Panc1 (cell line): ENCODE measurements around the gene TRAPPC12. TPM values are rescaled to one million over a fixed set of nuclear protein-coding genes. Genes with fewer than 3 reads are reported as not detected.

ENCODE experiments used
- ATAC-seq: fragments of 200-7000 bp; cut with Tn5 transposase; 2 replicates; pipeline ENCODE4 v1.9.1; 2020; ENCODE audit warnings: mild to moderate bottlenecking, moderate library complexity
- BruUV-seq: library from RNA; stranded (reverse); fragments of 400-500 nt; replicated peaks from 2 replicates; lab custom pipeline; 2021; lab: Mats Ljungman, UMichigan
- CTCF ChIA-PET: fragments of 300-600 bp; sonication (Branson Sonifier 250); formaldehyde crosslinking; loops from one replicate; lab custom pipeline; 2022; ENCODE audit warnings: antibody characterized with exemption; lab: Charles Lee
- POLR2A ChIA-PET: fragments of 300-600 bp; sonication (Branson Sonifier 250); formaldehyde crosslinking; loops from one replicate; lab custom pipeline; 2022; ENCODE audit warnings: antibody characterized with exemption; lab: Charles Lee
- DNase-seq: peaks from one replicate; pipeline ENCODE4 v3.0.0-alpha.2; 2010; ENCODE audit warnings: low read depth, low spot score
- H3K27ac ChIP-seq: 2 replicates; pipeline ENCODE4 v1.5.1; 2011; ENCODE audit warnings: mild to moderate bottlenecking, low read length, inconsistent platforms
- H3K27me3 ChIP-seq: fragments of 200-500 bp; sonication (Bioruptor generic); 2 replicates; pipeline ENCODE4 v1.6.0; 2014; ENCODE audit warnings: low read length, inconsistent platforms; ENCODE audit not compliant: control insufficient read depth, insufficient read depth
- H3K36me3 ChIP-seq: fragments of 200-500 bp; sonication (Bioruptor generic); 2 replicates; pipeline ENCODE4 v1.5.1; 2014; ENCODE audit warnings: inconsistent platforms, mild to moderate bottlenecking, low read length, moderate library complexity; ENCODE audit not compliant: control insufficient read depth, insufficient read depth
- H3K4me1 ChIP-seq: 2 replicates; pipeline ENCODE4 v1.5.1; 2011; ENCODE audit warnings: inconsistent platforms, mild to moderate bottlenecking, low read length, moderate library complexity; ENCODE audit not compliant: control insufficient read depth, insufficient read depth
- H3K4me3 ChIP-seq, 2 experiments: 2 replicates each; pipeline ENCODE4 v1.5.1; 2011 to 2012; ENCODE audit warnings: low read depth in 2 of 2, low read length in 2 of 2, mild to moderate bottlenecking in 2 of 2, inconsistent platforms in 1 of 2, moderate library complexity in 1 of 2
- H3K9me3 ChIP-seq: fragments of 200-500 bp; sonication (Bioruptor generic); 2 replicates; pipeline ENCODE4 v1.5.1; 2014; ENCODE audit warnings: low read depth, mild to moderate bottlenecking, inconsistent platforms, low read length, moderate library complexity; ENCODE audit not compliant: control insufficient read depth, insufficient read depth
- POLR2AphosphoS5 ChIP-seq: IDR thresholded peaks from 2 replicates; pipeline ENCODE4 v1.6.1; 2012; ENCODE audit warnings: mild to moderate bottlenecking, low read depth, low read length, moderate library complexity
- SIN3A ChIP-seq: IDR thresholded peaks from 2 replicates; pipeline ENCODE4 v1.6.1; 2012; ENCODE audit warnings: low read depth, mild to moderate bottlenecking, low read length, moderate library complexity, borderline replicate concordance; ENCODE audit not compliant: insufficient read depth
- TCF7L2 ChIP-seq: IDR thresholded peaks from 2 replicates; pipeline ENCODE4 v1.6.1; 2011; ENCODE audit warnings: mild to moderate bottlenecking, low read depth, low read length, inconsistent platforms
- in situ Hi-C: cut with HindIII; loops from 2 replicates; pipeline ENCODE4 v1.10.0; 2016; ENCODE audit warnings: low sequenced_read_pairs, low pct_unique_long_range_greater_than_20kb
- intact Hi-C: fragments of 100-400 bp; cut with micrococcal nuclease; formaldehyde crosslinking; loops from one replicate; pipeline ENCODE4 v1.10.0; 2022; ENCODE audit not compliant: unreplicated experiment
- total RNA-seq: library from RNA; stranded (reverse); gene quantifications from one replicate; pipeline ENCODE4 v1.2.1, GENCODE V29; 2021; ENCODE audit not compliant: unreplicated experiment
- TF ChIP-seq, protein P1 (sequence below): fragments of 450-650 bp; IDR thresholded peaks from 2 replicates; pipeline ENCODE4 v1.5.1; 2017; ENCODE audit warnings: mild to moderate bottlenecking
- TF ChIP-seq, protein P2 (sequence below), 2 experiments: IDR thresholded peaks; 2 replicates each; pipeline ENCODE4 v1.6.1; 2011 to 2012; ENCODE audit warnings: low read depth in 2 of 2, control low read depth in 1 of 2, low read length in 1 of 2, mild to moderate bottlenecking in 1 of 2, moderate library complexity in 1 of 2; ENCODE audit not compliant: insufficient read depth in 1 of 2

Gene TRAPPC12
- total RNA-seq, 1 experiment from 2014 or later, result 78.7 TPM

DNA sequence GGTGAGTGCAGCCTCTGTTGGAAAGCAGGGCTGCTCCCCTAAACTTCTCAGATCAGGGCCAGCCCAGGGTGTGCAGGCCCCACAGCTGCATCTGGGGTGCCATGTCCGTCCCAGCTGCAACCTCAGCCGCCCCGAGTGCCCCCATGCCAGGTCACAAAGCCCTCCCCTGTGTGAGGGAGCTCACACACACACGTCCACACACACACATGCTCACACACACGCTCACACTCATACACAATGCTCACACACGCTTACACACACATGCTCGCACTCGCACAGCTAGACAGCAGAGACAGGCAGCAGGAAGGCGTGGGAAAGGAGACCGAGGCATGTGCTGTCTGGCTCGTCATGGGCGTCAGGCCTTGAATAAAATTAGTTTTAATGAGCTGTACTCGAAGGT lies 84.5 kb downstream of the TRAPPC12 start:
- H3K4me3 ChIP-seq, result no peak overlapping the region
- no peak overlapping the region for H3K27ac ChIP-seq
- ChIA-PET POLR2A (no interaction called here), CTCF (interaction anchor here (1.3 kb wide), 1 partner anchor 13 kb away, joined by 3 read pairs; no protein-coding TSS in a partner anchor)
- TF ChIP-seq SIN3A, result no peak
- no peak for TF ChIP-seq POLR2AphosphoS5
- TF ChIP-seq, protein P1, sequence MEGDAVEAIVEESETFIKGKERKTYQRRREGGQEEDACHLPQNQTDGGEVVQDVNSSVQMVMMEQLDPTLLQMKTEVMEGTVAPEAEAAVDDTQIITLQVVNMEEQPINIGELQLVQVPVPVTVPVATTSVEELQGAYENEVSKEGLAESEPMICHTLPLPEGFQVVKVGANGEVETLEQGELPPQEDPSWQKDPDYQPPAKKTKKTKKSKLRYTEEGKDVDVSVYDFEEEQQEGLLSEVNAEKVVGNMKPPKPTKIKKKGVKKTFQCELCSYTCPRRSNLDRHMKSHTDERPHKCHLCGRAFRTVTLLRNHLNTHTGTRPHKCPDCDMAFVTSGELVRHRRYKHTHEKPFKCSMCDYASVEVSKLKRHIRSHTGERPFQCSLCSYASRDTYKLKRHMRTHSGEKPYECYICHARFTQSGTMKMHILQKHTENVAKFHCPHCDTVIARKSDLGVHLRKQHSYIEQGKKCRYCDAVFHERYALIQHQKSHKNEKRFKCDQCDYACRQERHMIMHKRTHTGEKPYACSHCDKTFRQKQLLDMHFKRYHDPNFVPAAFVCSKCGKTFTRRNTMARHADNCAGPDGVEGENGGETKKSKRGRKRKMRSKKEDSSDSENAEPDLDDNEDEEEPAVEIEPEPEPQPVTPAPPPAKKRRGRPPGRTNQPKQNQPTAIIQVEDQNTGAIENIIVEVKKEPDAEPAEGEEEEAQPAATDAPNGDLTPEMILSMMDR, result no peak
- TF ChIP-seq TCF7L2, result no peak
- TF ChIP-seq, protein P2, sequence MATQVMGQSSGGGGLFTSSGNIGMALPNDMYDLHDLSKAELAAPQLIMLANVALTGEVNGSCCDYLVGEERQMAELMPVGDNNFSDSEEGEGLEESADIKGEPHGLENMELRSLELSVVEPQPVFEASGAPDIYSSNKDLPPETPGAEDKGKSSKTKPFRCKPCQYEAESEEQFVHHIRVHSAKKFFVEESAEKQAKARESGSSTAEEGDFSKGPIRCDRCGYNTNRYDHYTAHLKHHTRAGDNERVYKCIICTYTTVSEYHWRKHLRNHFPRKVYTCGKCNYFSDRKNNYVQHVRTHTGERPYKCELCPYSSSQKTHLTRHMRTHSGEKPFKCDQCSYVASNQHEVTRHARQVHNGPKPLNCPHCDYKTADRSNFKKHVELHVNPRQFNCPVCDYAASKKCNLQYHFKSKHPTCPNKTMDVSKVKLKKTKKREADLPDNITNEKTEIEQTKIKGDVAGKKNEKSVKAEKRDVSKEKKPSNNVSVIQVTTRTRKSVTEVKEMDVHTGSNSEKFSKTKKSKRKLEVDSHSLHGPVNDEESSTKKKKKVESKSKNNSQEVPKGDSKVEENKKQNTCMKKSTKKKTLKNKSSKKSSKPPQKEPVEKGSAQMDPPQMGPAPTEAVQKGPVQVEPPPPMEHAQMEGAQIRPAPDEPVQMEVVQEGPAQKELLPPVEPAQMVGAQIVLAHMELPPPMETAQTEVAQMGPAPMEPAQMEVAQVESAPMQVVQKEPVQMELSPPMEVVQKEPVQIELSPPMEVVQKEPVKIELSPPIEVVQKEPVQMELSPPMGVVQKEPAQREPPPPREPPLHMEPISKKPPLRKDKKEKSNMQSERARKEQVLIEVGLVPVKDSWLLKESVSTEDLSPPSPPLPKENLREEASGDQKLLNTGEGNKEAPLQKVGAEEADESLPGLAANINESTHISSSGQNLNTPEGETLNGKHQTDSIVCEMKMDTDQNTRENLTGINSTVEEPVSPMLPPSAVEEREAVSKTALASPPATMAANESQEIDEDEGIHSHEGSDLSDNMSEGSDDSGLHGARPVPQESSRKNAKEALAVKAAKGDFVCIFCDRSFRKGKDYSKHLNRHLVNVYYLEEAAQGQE (IDR thresholded peaks at IDR 0.05; ENCODE audit: insufficient read depth in 1 of 2, low read depth in 2 of 2, low read length in 1 of 2), result no peak
- in situ Hi-C loops (no loop called here), intact Hi-C loops (no loop called here)
- no peaks in the 10 kb centered on the region for H3K27me3 ChIP-seq
- DNase-seq (no peak), ATAC-seq (no peak)
- no TSS peak for BruUV-seq
- no peaks in the 10 kb centered on the region for H3K9me3 ChIP-seq
- no peaks in the 10 kb centered on the region for H3K36me3 ChIP-seq
- no peaks in the 10 kb centered on the region for H3K4me1 ChIP-seq

DNA sequence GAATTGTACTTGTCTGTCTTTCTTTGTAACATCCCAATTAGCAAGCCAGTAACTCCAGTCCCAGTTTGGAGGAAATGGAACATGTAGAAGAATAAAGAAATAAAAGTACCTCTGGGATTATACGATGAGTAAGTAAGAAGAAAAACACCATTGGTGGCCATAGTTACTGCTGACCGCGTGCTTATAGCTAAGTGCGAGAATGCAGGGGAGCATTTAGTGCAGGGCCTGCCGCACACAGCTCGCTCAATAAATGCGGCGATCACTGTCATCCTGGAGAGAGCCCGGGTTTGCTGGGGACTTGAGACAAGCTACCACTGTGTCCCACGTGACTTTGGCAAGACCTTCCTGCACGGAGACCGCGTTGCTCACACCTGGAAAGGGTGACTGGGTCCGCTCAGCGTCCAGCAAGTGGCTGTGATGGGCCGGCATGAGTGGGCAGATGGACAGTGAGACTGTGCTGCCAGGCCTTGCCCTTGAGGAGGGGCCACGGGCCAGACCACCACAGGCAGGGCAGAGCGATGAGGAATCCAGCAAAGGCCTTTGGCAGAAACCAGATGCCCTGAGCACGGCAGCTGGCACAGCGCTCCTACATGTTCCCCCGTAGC lies 85.0 kb downstream of the TRAPPC12 start:
- Histone ChIP-seq H3K9me3 (no peaks in the 10 kb centered on the region), H3K36me3 (no peaks in the 10 kb centered on the region), H3K4me1 (no peaks in the 10 kb centered on the region), H3K27ac (no peak overlapping the region), H3K27me3 (no peaks in the 10 kb centered on the region), H3K4me3 (no peak overlapping the region)
- intact Hi-C loops, result no loop called here
- CTCF ChIA-PET, result no interaction called here
- in situ Hi-C loops, result no loop called here
- POLR2A ChIA-PET, result no interaction called here
- no peak for ATAC-seq
- no peak for TF ChIP-seq SIN3A
- TF ChIP-seq POLR2AphosphoS5, result no peak
- TF ChIP-seq, protein P1, result no peak
- TF ChIP-seq, protein P2 (IDR thresholded peaks at IDR 0.05; ENCODE audit: insufficient read depth in 1 of 2, low read depth in 2 of 2, low read length in 1 of 2), result no peak
- DNase-seq, result no peak
- BruUV-seq, result no TSS peak
